Sigmoid colon (tissue), 7 donors: Measurements from ENCODE around the gene PHOX2B. TPM values are rescaled to one million over a fixed set of nuclear protein-coding genes. Genes with fewer than 3 reads are reported as not detected.

Experiments used
- DNase-seq: peaks from one replicate; pipeline ENCODE4 v3.0.0-alpha.2; 2019
- H3K27ac ChIP-seq, 4 donors: fragments of 200-600 bp; sonication (generic); one replicate each; pipeline ENCODE4 v1.5.1; 2016 to 2019; ENCODE audit warnings: mild to moderate bottlenecking in 1 of 4
- H3K27me3 ChIP-seq, 3 donors: fragments of 200-600 bp; sonication (generic); one replicate each; pipeline ENCODE4 v1.5.1; 2019; ENCODE audit warnings: mild to moderate bottlenecking in 1 of 3
- H3K36me3 ChIP-seq, 4 donors: fragments of 200-600 bp; sonication (generic); one replicate each; pipeline ENCODE4 v1.5.1; 2016 to 2019
- H3K4me1 ChIP-seq, 4 donors: fragments of 200-600 bp; sonication (generic); one replicate each; pipeline ENCODE4 v1.5.1; 2017 to 2019
- H3K4me3 ChIP-seq, 4 donors: fragments of 200-600 bp; sonication (generic); one replicate each; pipeline ENCODE4 v1.5.1; 2017 to 2019; ENCODE audit warnings: mild to moderate bottlenecking in 2 of 4, moderate library complexity in 1 of 4
- H3K9me3 ChIP-seq, 4 donors: fragments of 200-600 bp in 3 of 4; sonication (generic) in 3 of 4; one replicate each; pipeline versions ENCODE4 v1.5.1 to v1.6.1; 2013 to 2019
- CTCF ChIP-seq, 4 experiments: fragments of 450-650 bp in 3 of 4; fragments of 200-600 bp in 1 of 4; IDR thresholded peaks; one replicate each; pipeline ENCODE4 v1.5.1; 2016 to 2019; ENCODE audit warnings: antibody characterized with exemption in 4 of 4, mild to moderate bottlenecking in 3 of 4, moderate library complexity in 2 of 4
- EP300 ChIP-seq, 4 donors: sonication (generic); formaldehyde crosslinking; IDR thresholded peaks; one replicate each; pipeline ENCODE4 v1.6.1; 2017; ENCODE audit warnings: antibody characterized with exemption in 4 of 4
- POLR2A ChIP-seq, 2 donors: fragments of 450-650 bp; IDR thresholded peaks; one replicate each; pipeline ENCODE4 v1.6.1; 2016; ENCODE audit warnings: antibody characterized with exemption in 2 of 2, mild to moderate bottlenecking in 2 of 2, moderate library complexity in 2 of 2
- POLR2AphosphoS5 ChIP-seq, 4 donors: sonication (generic); formaldehyde crosslinking; IDR thresholded peaks; one replicate each; pipeline ENCODE4 v1.6.1; 2017; ENCODE audit warnings: antibody characterized with exemption in 4 of 4
- WGBS, 2 donors: extraction: QIAGEN DNeasy Blood & Tissue Kit; methylation state at CpG; one replicate each; pipeline ENCODE4 v1.1.7; 2013; 5-methylcytosine and 5-hydroxymethylcytosine counted together
- intact Hi-C: fragments of 100-400 bp; cut with DNase I; formaldehyde crosslinking; loops from one replicate; pipeline ENCODE4 v1.15.1; 2023
- polyA plus RNA-seq, 3 donors: library from polyadenylated mRNA; stranded (reverse); fragments of 200-250 nt; gene quantifications; one replicate each; pipeline ENCODE4 v1.2.3, GENCODE V29; 2013
- total RNA-seq, 4 donors: library from RNA; depleted of rRNA; stranded (reverse); fragments of >200 nt; gene quantifications; one replicate each; pipeline ENCODE4 v1.1.0, GENCODE V29; 2016
- donor health status: healthy with polysubstance abuse.
- donor health status: Bipolar disorder and iron deficiency.
- donor health status: healthy.

PHOX2B gene
- total and polyA plus RNA-seq, 7 donors = 0.33 to 3.6 (median 2.1) TPM; not detected in 1

DNA sequence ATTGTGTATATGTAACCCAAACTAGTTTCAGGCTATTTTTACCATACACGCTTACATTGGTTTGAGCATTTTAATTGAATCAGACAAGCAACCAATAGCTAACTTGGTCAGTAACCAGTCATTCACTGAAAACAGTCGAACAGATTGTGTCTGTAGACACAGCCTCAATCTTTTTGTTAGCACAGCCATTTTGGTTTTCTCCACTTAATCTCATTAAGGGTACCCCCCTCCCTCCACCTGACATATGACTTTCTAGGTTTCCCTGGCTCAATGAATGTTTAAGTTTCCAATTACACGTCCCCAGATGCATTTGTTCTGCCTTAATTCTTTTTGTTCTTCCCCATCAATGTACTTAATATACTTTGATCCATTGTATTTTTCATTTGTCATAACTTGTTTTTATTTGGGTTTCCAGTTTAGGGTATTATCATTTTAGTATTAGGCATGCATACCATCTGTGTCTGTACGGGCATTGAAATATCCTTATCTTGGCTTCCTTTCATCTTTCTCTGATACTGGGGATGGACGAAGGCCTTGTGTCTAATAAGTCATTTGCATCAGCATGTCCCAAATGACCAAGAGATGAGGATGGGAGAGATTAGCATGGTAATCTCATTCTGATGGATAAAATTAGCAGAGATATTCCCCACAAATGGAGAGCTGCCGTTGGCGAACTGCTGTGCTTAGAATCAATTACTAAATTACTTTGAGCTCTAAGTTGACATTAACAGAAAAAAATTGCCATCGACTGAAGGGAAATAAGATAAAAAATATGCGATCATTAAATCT, 35.9 kb upstream of the PHOX2B start:
- Histone ChIP-seq H3K4me1 (no peaks in the 10 kb centered on the region), H3K9me3 (no peaks in the 10 kb centered on the region), H3K27ac (no peak overlapping the region), H3K4me3 (no peak overlapping the region), H3K27me3 (no peaks in the 10 kb centered on the region), H3K36me3 (no peaks in the 10 kb centered on the region)
- no peak for DNase-seq
- TF ChIP-seq POLR2A (IDR thresholded peaks at IDR 0.05) (no peak), EP300 (IDR thresholded peaks at IDR 0.05) (no peak), CTCF (IDR thresholded peaks at IDR 0.05) (no peak), POLR2AphosphoS5 (IDR thresholded peaks at IDR 0.05) (no peak)
- intact Hi-C loops = no loop called here
- WGBS, 2 donors = 88 to 90% methylated on average over 9 of the region's 9 CpGs

GRCh38 chr4:41776466-41776865, 27.9 kb upstream of the PHOX2B start:
- 81 to 82% methylated on average over 3 of the region's 3 CpGs for WGBS, 2 donors
- no peaks in the 10 kb centered on the region for H3K9me3 ChIP-seq
- H3K27ac ChIP-seq = no peak overlapping the region
- DNase-seq = no peak
- H3K4me3 ChIP-seq = no peak overlapping the region
- H3K36me3 ChIP-seq = no peaks in the 10 kb centered on the region
- intact Hi-C loops = no loop called here
- TF ChIP-seq POLR2AphosphoS5 (IDR thresholded peaks at IDR 0.05) (no peak), POLR2A (IDR thresholded peaks at IDR 0.05) (no peak), CTCF (IDR thresholded peaks at IDR 0.05) (no peak), EP300 (IDR thresholded peaks at IDR 0.05) (no peak)
- no peaks in the 10 kb centered on the region for H3K4me1 ChIP-seq
- no peaks in the 10 kb centered on the region for H3K27me3 ChIP-seq

DNA sequence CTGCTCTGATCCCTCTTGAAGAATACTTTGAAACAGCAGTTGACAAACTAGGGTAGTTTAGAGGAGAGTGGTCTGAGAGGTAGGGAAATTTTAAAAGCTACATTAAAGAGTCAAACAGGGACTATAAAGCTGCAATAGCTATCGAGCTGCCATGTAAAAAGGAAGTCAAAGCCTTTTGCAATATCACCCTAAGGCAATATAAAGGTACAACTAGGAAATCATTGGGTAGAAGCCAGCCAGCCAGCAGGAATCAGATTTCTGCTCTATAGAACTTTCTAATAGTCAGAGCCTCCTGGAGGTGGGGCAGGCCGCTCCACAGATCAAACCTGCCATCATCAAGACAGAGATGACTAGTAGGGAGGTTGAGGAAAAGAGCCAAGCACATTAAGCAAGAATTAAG, 15.2 kb upstream of the PHOX2B start:
- Histone ChIP-seq H3K27me3 (peaks cover 0 to 17% (median 0%) of the 10 kb centered on the region in 3 donors), H3K36me3 (no peaks in the 10 kb centered on the region), H3K4me3 (no peak overlapping the region), H3K9me3 (no peaks in the 10 kb centered on the region), H3K4me1 (no peaks in the 10 kb centered on the region), H3K27ac (no peak overlapping the region)
- WGBS, 2 donors = 46 to 63% methylated on average over 2 of the region's 2 CpGs
- intact Hi-C loops = no loop called here
- no peak for DNase-seq
- TF ChIP-seq CTCF (IDR thresholded peaks at IDR 0.05) = no peak
- TF ChIP-seq POLR2A (IDR thresholded peaks at IDR 0.05) = no peak
- no peak for TF ChIP-seq POLR2AphosphoS5 (IDR thresholded peaks at IDR 0.05)
- no peak for TF ChIP-seq EP300 (IDR thresholded peaks at IDR 0.05)

GRCh38 chr4:41758884-41759283, 10.4 kb upstream of the PHOX2B start:
- Histone ChIP-seq H3K4me1 (no peaks in the 10 kb centered on the region), H3K27ac (no peak overlapping the region), H3K36me3 (no peaks in the 10 kb centered on the region), H3K4me3 (no peak overlapping the region), H3K9me3 (no peaks in the 10 kb centered on the region), H3K27me3 (peaks cover 0 to 50% (median 0%) of the 10 kb centered on the region in 3 donors)
- intact Hi-C loops = no loop called here
- DNase-seq = no peak
- TF ChIP-seq POLR2A (IDR thresholded peaks at IDR 0.05) (no peak), CTCF (IDR thresholded peaks at IDR 0.05) (no peak), EP300 (IDR thresholded peaks at IDR 0.05) (no peak), POLR2AphosphoS5 (IDR thresholded peaks at IDR 0.05) (no peak)
